HG03097 (cell line): ENCODE data around the gene LRFN3.
"Not testable (repeated sequence)": the region's sequence is repeated elsewhere in the genome, so short reads cannot be mapped to it uniquely, and the experiment has no call there.

Experiments used
- ATAC-seq: cut with Tn5 transposase; IDR thresholded peaks from one replicate; pipeline ENCODE4 v1.9.1; 2021; ENCODE audit not compliant: unreplicated experiment, low FRiP score

LRFN3 gene

DNA sequence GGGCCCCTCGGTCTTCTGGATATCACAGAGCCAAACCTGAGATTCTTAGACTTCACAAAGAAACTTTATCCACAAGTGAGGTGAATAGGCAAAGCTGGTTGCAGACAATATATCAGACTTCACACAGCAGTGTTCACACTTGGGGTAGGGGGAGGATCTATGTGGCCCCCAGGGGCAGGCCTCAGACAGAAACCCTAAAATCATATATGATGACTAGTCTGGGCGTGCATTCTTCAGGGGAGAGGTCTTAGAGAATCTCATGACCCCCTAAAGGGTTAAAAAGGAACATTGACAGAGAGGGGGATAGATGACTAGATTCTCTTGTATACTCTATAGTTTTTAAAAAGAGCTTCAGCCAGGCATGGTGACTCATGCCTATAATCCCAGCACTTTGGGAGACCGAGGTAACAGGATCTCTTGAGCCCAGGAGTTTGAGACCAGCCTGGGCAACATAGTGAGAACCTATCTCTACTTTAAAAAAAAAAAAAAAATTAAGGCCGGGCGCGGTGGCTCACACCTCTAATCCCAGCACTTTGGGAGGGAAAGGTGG lies 30.9 kb upstream of the LRFN3 start:
- ATAC-seq = no peak

- ATAC-seq = no peak
Observed at GRCh38 chr19:35907377-35907745, 28.8 kb upstream of the LRFN3 start.

DNA sequence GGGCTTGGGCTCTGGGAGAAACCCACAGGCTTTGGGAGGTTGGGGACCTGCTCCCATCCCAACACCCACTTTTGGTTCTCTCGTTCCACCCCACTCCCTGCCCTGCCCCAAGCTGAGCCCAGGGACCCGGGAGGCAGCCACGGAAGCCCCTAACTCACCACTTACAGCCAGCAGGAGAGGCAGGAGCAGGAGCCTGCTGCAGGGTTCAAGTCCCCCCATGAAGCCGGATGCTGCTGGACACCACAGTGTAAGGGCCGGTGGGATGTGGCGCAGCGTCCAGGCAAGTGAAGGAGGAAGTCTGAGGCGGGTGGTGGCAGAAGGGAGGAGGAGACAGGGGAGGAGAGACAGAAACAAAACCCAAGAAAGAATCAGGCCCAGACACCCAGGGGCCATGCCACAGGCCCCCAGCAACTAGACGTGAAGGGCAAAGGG lies 28.1 kb upstream of the LRFN3 start, which contains the start of gene TYROBP:
Gene TYROBP (minus strand): TSS at position 286 of the 432 bp plus-strand sequence. CDS start 67 bp downstream, at position 219.
- ATAC-seq = no peak

DNA sequence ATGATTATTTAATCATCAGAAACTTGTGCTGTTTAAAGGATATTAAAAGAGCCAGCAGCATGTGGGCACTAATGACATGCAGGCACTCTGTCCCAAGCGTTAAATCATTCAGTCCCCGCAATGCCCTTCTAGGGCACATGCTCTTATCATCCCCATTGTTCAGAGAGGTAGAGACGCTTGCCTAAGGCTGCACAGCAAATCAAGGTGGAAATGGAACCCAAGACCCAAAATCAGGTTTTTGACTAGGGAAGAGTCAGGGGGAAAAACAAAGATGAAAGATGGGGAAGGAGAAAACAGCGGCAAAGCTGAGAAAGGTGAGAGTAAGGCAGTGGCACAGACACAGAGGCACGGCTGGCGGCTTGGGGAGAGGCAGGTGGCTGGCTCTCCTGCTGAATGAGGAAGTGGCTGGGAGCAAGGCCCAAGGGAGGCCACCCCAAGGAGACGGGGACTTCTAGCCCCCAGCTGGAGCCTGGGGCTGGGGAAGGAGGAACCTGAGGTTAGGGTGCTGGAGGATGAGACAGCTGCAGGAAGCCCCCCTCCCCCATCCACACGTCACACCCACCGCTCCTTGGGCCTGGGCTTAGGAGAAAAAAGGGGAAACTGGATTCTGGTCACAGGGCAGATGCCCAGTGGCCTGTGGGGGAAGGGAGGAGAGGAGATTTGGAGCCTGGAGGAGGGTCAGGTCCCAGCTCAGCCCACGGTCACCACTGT lies 27.0 kb upstream of the LRFN3 start:
- peak; percentile 59 for ATAC-seq

DNA sequence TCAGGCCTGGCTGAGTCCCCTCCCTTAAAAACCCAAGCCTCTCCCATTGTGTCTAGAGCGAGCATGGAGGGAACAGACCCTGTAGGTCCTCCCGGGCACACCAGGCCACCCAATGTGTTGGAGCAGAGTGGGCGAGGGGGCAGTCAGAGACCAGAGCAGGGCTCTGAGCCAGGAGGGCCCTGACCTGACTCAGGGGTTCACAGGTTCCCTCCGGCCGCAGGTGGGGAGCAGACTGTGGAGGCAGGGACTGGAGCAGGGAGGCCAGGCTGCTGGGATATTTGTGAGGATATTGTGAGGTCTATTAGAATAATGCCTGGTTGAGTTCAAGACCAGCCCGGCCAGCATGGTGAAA lies 26.5 kb upstream of the LRFN3 start:
- no peak for ATAC-seq

DNA sequence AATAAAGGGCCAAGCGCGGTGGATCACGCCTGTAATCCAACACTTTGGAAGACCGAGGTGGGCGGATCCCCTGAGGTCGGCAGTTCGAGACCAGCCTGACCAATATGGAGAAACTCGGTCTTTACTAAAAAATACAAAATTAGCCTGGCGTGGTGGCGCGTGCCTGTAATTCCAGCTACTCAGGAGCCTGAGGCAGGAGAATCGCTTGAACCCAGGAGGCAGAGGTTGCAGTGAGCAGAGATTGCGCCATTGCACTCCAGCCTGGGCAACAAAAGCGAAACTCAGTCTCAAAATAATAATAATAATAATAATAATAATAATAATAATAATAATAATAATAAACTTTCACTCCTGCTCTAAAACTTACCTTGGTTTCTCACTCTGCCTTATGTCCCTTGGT lies 25.8 kb upstream of the LRFN3 start:
- ATAC-seq = not testable (repeated sequence)

DNA sequence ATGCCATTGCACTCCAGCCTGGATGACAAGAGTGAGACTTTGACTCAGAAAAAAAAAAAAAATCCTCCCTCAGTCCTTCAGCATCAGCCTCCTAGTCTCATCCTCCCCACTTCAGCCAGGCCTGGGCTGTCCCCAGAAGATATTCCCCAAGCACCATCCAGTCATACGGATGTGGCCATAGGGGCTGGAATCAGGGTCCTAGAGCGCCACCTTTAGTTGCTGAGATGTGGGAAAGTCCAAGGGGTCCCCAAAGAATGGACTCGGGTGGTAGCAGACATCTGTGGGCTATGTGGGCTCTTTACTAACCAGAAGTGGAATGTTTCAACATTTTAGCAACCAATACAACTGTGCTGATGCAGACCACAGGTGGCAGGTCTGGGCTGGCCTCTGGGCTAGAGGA lies 25.0 kb upstream of the LRFN3 start:
- no peak for ATAC-seq

DNA sequence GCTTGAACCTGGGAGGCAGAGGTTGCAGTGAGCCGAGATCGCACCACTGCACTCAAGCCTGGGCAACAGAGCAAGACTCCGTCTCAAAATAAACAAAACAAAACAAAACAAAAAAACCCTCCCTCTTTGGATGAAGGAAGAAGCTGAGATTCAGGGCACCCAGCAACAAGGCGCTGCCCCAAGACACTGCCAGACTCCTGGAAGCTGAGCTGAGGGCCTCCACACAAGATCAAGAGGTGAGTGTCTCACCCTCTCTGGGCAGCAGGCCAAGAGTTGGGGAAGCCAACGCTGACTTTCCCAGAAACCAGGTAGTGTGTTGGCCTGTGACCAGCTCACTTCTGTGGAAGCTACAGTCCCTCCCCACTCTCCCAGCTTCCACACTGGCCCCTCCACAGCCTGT lies 24.4 kb upstream of the LRFN3 start:
- ATAC-seq = no peak

DNA sequence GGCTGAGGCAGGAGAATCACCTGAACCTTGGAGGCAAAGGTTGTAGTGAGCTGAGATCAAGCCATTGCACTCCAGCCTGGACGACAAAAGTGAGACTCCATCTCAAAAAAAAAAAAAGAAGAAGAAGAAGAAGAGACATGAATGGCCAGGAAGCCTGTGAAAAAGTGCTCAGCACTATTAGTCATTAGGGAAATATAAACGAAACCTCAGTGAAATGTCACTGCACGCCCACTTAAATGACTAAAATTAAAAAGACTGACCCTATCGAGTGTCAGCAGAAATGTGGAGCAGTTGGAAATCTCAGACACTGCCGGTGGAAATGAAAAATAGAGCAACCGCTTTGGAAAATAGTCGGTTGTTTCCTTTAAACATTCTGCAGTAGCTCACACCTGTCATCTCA lies 22.6 kb upstream of the LRFN3 start:
- ATAC-seq = no peak

DNA sequence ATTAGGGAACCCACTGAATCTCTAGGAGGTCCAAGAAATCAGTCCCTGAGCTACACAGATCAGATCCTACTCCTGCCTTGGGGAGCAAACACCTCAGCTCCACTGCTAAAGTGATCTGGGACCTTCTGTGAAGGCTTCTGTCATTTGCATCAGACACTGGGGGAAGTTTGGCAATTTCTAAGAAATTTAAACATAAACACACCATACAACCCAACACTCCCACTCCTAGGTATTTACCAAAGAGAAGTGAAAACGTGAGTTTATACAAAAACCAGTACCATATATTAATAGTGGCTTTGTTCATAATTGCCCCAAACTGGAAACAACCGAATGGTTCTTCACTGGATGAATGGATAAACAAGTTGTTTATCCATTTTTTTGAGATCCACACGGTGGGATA lies 20.7 kb upstream of the LRFN3 start:
- no peak for ATAC-seq

DNA sequence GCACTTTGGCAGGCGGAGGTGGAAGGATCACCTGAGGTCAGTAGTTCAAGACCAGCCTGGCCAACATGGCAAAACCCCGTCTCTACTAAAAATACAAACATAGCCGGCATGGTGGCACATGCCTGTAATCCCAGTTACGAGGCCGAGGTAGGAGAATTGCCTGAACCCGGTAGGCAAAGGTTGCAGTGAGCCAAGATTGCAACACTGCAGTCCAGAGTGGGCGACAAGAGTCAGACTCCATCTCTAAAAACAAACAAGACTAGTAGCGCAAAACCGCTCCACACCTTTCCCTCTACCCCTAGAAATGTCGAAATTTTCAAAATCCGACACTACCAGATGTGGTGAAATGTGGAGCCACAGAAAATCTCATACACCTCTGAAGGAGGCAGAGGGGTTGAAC lies 16.9 kb upstream of the LRFN3 start:
- no peak for ATAC-seq

GRCh38 chr19:35921012-35921411 lies 15.2 kb upstream of the LRFN3 start:
- no peak for ATAC-seq

GRCh38 chr19:35925501-35925900 lies 10.7 kb upstream of the LRFN3 start:
- no peak for ATAC-seq

- ATAC-seq = no peak
Observed at GRCh38 chr19:35928507-35928906, 7.7 kb upstream of the LRFN3 start.

- no peak for ATAC-seq
Observed at GRCh38 chr19:35929876-35930275, 6.3 kb upstream of the LRFN3 start.

GRCh38 chr19:35931161-35931873 lies 4.9 kb upstream of the LRFN3 start:
- peak; percentile 95 for ATAC-seq

GRCh38 chr19:35931874-35932202 lies 4.3 kb upstream of the LRFN3 start:
- ATAC-seq = no peak

- no peak for ATAC-seq
Observed at GRCh38 chr19:35932291-35932936, 3.8 kb upstream of the LRFN3 start.

GRCh38 chr19:35936738-35937268 lies 629 bp downstream of the LRFN3 start:
- ATAC-seq = no peak

- ATAC-seq = no peak
Observed at GRCh38 chr19:35937345-35938281, 1.4 kb downstream of the LRFN3 start.
